ENCODE data around the gene C2CD4D. TPM values are rescaled to one million over a fixed set of nuclear protein-coding genes. Genes with fewer than 3 reads are reported as not detected.
A peak's percentile ranks its signal among the peaks of the same experiment; 100 is the strongest.
"Not testable (repeated sequence)": the region's sequence is repeated elsewhere in the genome, so short reads cannot be mapped to it uniquely, and the experiment has no call there.

The C2CD4D gene
- total RNA-seq, result 1 to 10 TPM in 1 of 2 experiments, under 1 TPM in 1; 0.89 to 1.1 TPM

DNA sequence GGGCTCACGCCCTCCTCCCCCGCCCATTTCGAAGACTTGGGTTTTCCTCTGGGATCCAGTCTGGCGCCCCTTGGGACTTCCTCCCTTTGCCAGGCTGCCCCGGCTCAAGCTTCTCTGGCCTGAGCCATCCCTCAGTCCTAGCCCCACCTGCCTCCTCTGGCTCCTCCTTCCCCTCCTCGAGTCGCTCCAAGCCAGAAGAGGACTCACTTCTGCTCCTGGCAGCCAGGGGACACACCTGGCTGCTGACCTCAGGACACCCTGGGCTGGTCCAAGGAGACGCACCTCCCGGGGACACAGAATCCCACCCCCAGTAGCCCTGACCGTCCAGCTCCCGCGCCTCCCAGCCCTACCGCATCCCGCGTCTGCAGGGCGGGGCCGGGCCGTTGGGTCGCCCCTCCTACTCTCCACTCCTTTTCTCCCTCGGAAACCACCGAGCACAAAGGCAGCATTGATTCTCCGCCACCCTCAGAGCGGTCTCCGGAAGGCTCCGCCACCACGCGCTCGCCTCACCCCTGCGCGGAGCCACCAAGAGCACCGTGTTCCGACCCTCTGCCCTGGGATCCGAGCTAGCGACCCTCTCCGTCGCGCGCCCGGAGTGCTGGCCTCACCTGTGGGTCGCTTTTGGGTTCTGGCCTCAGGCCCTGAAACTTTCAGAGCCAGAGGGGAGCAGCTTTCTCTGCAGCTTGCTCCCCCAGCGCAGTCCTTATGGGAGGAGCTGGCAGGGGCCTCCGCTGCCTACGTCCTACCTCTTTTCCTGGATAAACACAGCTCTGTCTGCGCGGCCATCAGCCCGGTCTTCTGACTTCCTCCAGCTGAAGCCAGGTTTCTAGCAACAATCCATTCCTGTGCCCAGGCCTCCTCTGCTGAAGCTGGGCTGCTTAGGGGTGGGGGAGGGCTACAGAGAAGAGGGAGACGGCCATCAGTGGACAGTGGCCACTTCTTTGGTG, at the start of gene C2CD4D:
Gene C2CD4D, minus strand, starts transcription at position 364 of the 947 bp plus-strand sequence. CDS start 831 bp downstream, outside the sequence.
- Mint-ChIP-seq H3K36me3 (ENCODE audit: low read depth) (peaks cover 2% of the 10 kb centered on the region), H3K4me3 (peak within 1 kb of the TSS; percentile 68), H3K27me3 (peaks cover 4% of the 10 kb centered on the region), H3K27ac (peak within 1 kb of the TSS; percentile 82), H3K9me3 (no peaks in the 10 kb centered on the region), H3K4me1 (peaks cover 50% of the 10 kb centered on the region)
- CTCF ChIA-PET, result interaction anchor here (0.7 to 1.6 kb wide), 9 partner anchors 9 to 184 kb away, joined by 3 to 4 read pairs (median 3); no protein-coding TSS in a partner anchor
- DNase-seq, result peak; percentile 72
- POLR2A ChIA-PET, result interaction anchor here (0.6 to 0.7 kb wide), 2 partner anchors 128 to 489 kb away, joined by 3 read pairs; no protein-coding TSS in a partner anchor

DNA sequence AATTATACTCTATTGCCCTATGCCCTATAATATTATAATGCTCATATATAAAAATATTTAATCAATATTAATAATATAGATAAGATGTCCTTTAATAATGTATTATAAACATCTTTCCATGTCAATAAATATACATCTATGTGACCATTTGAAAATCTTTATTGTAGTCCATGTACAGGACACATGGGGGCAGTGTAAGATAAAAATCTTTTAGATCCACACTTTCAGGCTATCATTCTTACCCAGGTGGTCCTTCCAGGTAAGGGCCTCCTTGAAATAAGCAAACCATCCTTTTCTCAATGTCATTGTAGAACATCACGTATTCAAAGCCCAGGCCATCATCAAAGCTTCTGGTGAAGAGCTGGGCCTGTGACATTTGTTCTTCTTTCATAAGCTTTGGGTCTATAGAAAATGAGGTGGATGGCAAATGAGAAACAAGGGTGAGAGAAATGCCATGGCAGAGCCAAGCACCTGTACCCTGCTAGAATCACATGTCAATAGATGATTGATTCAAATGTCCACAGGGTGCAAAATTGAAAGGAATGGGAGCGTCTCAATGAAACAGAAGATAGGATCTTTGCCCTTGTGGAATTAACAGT, 49.5 kb upstream of the C2CD4D start:
- Mint-ChIP-seq H3K27me3 (no peaks in the 10 kb centered on the region), H3K36me3 (ENCODE audit: low read depth) (peaks cover 57% of the 10 kb centered on the region), H3K4me3 (no peak overlapping the region), H3K9me3 (no peaks in the 10 kb centered on the region), H3K4me1 (peaks cover 31% of the 10 kb centered on the region), H3K27ac (peak overlapping the region; percentile 28)
- DNase-seq, result peak; percentile 15
- POLR2A ChIA-PET, result no interaction called here
- CTCF ChIA-PET, result interaction anchor here (1.3 to 1.8 kb wide), 3 partner anchors 10 to 30 kb away, joined by 3 to 5 read pairs (median 4); no protein-coding TSS in a partner anchor

DNA sequence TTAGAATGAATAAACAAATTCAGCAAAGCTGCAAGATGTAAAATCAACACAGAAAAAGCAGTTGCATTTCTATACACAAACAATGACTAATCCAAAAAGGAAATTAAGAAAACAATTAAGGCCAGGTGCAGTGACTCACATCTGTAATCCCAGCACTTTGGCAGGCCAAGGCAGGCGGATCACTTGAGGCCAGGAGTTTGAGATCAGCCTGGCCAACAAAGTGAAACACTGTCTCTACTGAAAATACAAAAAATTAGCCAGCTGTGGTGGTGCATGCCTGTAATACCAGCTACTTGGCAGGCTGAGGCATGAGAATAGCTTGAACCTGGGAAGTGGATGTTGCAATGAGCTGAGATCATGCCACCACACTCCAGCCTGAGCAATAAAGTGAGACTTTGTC, 47.4 kb upstream of the C2CD4D start:
- H3K9me3 Mint-ChIP-seq, result no peaks in the 10 kb centered on the region
- peaks cover 19% of the 10 kb centered on the region for H3K4me1 Mint-ChIP-seq

DNA sequence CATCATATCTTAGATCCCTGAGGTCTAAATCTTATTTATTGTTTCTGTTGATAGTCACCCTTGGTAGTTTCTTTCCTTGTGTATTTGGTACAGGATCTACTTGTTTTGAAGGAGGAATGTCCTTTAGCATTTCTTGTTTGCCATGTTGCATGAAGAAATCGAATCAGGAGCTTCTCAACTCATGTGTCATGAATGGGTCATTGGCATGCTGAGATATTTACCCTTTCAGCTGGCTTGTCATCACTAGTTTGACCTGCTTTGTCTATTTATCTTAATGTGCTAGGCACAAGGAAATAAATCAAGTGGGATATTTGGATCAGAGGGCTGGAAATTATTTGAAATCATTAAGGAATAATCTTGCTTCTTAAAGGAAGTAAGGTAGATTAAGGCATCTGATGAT, 45.9 kb upstream of the C2CD4D start:
- CTCF ChIA-PET, result no interaction called here
- Mint-ChIP-seq H3K27ac (no peak overlapping the region), H3K27me3 (no peaks in the 10 kb centered on the region), H3K4me1 (peaks cover 5% of the 10 kb centered on the region), H3K36me3 (ENCODE audit: low read depth) (peaks cover 32% of the 10 kb centered on the region), H3K4me3 (no peak overlapping the region), H3K9me3 (no peaks in the 10 kb centered on the region)
- DNase-seq, result no peak
- POLR2A ChIA-PET, result no interaction called here

More for the DNA sequence above, 47.4 kb upstream of the C2CD4D start:
- no peak for DNase-seq
- Mint-ChIP-seq H3K27me3 (no peaks in the 10 kb centered on the region), H3K27ac (no peak overlapping the region), H3K36me3 (ENCODE audit: low read depth) (peaks cover 40% of the 10 kb centered on the region), H3K4me3 (no peak overlapping the region)
- CTCF ChIA-PET, result interaction anchor here (1.8 to 2.6 kb wide), 2 partner anchors 11 to 28 kb away, joined by 5 to 12 read pairs; no protein-coding TSS in a partner anchor
- POLR2A ChIA-PET, result no interaction called here

DNA sequence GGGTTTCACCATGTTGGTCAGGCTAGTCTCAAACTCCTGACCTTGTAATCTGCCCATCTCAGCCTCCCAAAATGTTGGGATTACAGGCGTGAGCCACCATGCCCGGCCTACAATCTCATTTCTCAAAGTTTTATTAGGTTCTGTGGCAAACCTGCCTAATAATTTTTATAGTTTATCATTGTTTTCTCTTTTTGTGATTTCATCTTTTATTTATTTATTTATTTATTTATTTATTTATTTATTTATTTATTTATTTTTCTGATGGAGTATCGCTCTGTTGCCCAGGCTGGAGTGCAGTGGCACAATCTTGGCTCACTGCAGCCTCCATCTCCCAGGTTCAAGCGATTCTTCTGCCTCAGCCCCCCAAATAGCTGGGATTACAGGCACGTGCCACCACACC, 45.3 kb upstream of the C2CD4D start:
- H3K36me3 Mint-ChIP-seq (ENCODE audit: low read depth), result peaks cover 29% of the 10 kb centered on the region
- H3K27me3 Mint-ChIP-seq, POLR2A ChIA-PET, H3K4me3 Mint-ChIP-seq, DNase-seq, H3K9me3 Mint-ChIP-seq, CTCF ChIA-PET, H3K4me1 Mint-ChIP-seq, H3K27ac Mint-ChIP-seq: not testable (repeated sequence)

DNA sequence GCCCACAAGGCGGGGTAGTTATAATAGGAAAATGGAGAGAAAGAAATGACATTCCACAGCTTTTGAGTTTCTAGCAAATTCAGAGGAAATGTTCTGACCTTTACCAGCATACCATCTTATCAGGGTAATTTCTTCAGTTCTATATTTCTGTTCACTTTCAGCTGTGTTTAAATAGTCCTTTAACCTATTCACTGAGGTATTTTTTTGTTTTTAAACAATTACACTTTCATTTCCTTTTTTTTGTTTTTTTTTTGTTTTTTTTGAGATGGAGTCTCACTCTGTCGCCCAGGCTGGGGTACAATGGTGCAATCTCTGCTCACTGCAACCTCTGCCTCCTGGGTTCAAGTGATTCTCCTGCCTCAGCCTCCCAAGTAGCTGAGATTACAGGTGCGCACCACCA, 44.8 kb upstream of the C2CD4D start:
- H3K9me3 Mint-ChIP-seq, CTCF ChIA-PET, DNase-seq, POLR2A ChIA-PET, H3K4me1 Mint-ChIP-seq, H3K27ac Mint-ChIP-seq, H3K27me3 Mint-ChIP-seq, H3K4me3 Mint-ChIP-seq: not testable (repeated sequence)
- H3K36me3 Mint-ChIP-seq (ENCODE audit: low read depth), result peaks cover 29% of the 10 kb centered on the region

DNA sequence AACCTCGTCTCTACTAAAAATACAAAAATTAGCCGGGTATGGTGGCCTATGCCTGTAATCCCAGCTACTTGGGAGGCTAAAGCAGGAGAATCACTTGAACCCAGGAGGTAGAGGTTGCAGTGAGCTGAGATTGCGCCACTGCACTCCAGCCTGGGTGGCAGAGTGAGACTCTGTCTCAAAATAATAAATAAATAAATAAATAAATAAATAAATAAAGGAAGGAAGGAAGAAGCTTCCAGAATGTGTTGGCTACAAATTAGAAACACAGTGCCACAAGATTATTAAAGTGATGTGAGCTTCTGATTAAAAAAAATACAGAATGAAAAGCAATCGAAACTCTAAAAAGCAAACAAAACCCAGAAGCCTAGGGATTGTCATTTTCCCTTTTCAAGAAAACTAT, 44.3 kb upstream of the C2CD4D start:
- POLR2A ChIA-PET, H3K27me3 Mint-ChIP-seq, DNase-seq, H3K4me1 Mint-ChIP-seq, H3K9me3 Mint-ChIP-seq, H3K4me3 Mint-ChIP-seq, CTCF ChIA-PET, H3K27ac Mint-ChIP-seq: not testable (repeated sequence)
- peaks cover 24% of the 10 kb centered on the region for H3K36me3 Mint-ChIP-seq (ENCODE audit: low read depth)

DNA sequence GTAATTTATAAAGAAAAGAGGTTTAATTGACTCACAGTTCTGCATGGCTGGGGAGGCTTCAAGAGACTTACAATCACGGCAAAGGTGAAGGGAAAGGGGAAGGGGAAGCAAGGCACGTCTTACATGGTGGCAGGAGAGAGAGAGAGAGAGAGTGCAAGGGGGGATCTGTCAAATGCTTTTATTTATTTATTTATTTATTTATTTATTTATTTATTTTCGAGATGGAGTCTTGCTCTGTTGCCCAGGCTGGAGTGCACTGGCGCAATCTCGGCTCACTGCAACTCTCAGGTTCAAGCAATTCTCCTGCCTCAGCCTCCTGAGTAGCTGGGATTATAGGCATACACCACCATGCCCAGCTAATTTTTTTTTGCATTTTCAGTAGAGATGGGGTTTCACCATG, 43.3 kb upstream of the C2CD4D start:
- H3K4me1 Mint-ChIP-seq, H3K9me3 Mint-ChIP-seq, H3K27ac Mint-ChIP-seq, H3K4me3 Mint-ChIP-seq, H3K27me3 Mint-ChIP-seq, POLR2A ChIA-PET, DNase-seq: not testable (repeated sequence)
- CTCF ChIA-PET, result interaction anchor here (1.3 to 2.5 kb wide), 4 partner anchors 12 to 24 kb away, joined by 4 to 12 read pairs (median 9); no protein-coding TSS in a partner anchor
- peaks cover 22% of the 10 kb centered on the region for H3K36me3 Mint-ChIP-seq (ENCODE audit: low read depth)

DNA sequence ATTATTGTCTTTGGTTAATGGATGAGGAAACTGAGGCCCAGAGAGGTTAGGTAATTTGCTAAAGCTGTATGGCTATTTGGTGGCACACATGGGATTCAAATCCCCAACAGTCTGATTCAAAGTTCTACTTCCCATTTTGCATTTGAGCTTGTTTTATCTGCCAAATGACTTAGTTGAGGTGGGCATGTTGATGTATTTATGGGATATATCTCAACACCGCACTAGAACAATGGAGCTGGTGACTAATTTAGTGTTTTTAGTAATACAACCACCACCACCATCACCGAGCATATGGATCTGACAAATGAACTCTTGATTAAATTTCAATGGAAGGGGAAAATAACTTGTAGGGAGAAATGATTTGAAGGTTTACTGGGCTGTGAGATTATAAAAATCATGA, 42.8 kb upstream of the C2CD4D start:
- DNase-seq, result no peak
- CTCF ChIA-PET, result interaction anchor here (1.3 to 2.5 kb wide), 5 partner anchors 13 to 119 kb away, joined by 4 to 12 read pairs (median 7); no protein-coding TSS in a partner anchor
- no peaks in the 10 kb centered on the region for H3K4me1 Mint-ChIP-seq
- peaks cover 23% of the 10 kb centered on the region for H3K36me3 Mint-ChIP-seq (ENCODE audit: low read depth)
- no peaks in the 10 kb centered on the region for H3K27me3 Mint-ChIP-seq
- no peaks in the 10 kb centered on the region for H3K9me3 Mint-ChIP-seq
- no peak overlapping the region for H3K27ac Mint-ChIP-seq
- POLR2A ChIA-PET, result no interaction called here
- no peak overlapping the region for H3K4me3 Mint-ChIP-seq

DNA sequence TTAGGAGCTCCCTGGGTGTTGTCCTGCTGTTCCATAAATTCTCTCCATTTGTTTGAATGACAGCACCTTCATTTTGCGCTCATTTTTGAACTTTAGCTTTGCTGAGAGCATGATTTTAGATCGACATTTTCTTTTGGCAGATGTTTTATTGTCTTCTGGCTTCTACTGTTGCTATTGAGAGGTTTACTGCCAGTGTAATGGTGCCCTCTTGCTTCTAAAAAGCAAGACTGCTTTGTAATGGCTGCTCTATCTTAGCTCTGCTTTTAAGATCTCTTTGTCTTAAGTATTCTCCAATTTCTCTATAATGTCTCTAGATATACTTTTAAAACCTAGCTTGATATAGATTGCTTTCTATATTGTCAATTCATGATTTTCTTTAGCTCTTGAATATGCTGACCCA, 41.9 kb upstream of the C2CD4D start:
- DNase-seq, result no peak
- CTCF ChIA-PET, result interaction anchor here (1.0 to 2.5 kb wide), 8 partner anchors 10 to 120 kb away, joined by 3 to 12 read pairs (median 6); no protein-coding TSS in a partner anchor
- no peaks in the 10 kb centered on the region for H3K9me3 Mint-ChIP-seq
- H3K36me3 Mint-ChIP-seq (ENCODE audit: low read depth), result peaks cover 22% of the 10 kb centered on the region
- no peak overlapping the region for H3K27ac Mint-ChIP-seq
- no peaks in the 10 kb centered on the region for H3K27me3 Mint-ChIP-seq
- POLR2A ChIA-PET, result interaction anchor here (0.6 kb wide), 1 partner anchor 46 kb away, joined by 3 read pairs; no protein-coding TSS in a partner anchor
- H3K4me1 Mint-ChIP-seq, result no peaks in the 10 kb centered on the region
- H3K4me3 Mint-ChIP-seq, result no peak overlapping the region

DNA sequence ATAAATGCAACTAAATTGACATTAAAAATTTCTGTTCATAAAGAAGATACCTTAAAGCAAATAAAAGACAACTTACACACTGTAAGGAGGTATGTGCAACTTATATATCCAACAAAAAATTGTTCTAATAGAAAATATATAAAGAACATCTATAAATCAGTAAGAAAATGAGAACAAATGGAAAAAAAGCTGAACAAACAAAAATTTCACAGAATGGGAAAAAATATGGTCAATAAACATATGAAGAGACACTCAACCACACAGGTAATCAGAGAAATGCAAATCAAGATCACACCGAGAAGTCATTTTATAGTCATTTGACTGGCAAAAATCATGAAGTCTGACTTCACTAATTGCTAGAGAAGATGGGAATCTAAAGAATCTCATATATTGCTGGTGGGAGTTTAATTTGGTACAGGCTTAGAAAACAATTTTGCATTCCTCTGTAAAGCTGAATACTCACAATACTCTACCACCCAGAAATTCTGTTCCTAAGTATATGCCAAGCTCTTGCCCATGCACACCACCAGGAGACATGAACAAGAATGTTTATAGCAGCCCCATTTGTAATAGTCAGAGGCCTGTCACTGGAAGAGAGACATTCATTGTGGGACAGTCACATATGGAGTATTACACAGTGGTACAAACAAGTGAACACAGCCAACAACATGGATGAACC, 35.9 kb upstream of the C2CD4D start:
- POLR2A ChIA-PET, result no interaction called here
- no peaks in the 10 kb centered on the region for H3K27me3 Mint-ChIP-seq
- peaks cover 13% of the 10 kb centered on the region for H3K4me1 Mint-ChIP-seq
- CTCF ChIA-PET, result interaction anchor here (0.6 kb wide), 2 partner anchors 14 to 401 kb away, joined by 4 to 5 read pairs; no protein-coding TSS in a partner anchor
- no peak overlapping the region for H3K27ac Mint-ChIP-seq
- H3K4me3 Mint-ChIP-seq, result no peak overlapping the region
- no peaks in the 10 kb centered on the region for H3K9me3 Mint-ChIP-seq
- DNase-seq, result no peak
- H3K36me3 Mint-ChIP-seq (ENCODE audit: low read depth), result peaks cover 40% of the 10 kb centered on the region

DNA sequence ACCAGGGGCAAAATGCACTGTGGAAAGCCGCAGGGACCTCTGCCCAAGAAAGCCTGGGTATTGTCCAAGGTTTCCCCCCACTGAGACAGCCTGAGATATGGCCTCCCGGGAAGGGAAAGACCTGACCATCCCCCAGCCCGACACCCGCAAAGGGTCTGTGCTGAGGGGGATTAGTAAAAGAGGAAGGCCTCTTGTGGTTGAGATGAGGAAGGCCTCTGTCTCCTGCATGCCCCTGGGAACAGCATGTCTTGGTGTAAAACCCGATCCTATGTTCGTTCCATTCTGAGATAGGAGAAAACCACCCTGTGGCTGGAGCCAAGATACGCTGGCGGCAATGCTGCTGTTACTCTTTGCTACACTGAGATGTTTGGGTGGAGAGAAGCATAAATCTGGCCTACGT, 33.2 kb upstream of the C2CD4D start:
- peaks cover 18% of the 10 kb centered on the region for H3K4me1 Mint-ChIP-seq
- DNase-seq, H3K4me3 Mint-ChIP-seq, H3K27ac Mint-ChIP-seq, POLR2A ChIA-PET, H3K9me3 Mint-ChIP-seq, H3K27me3 Mint-ChIP-seq, CTCF ChIA-PET: not testable (repeated sequence)
- H3K36me3 Mint-ChIP-seq (ENCODE audit: low read depth), result peaks cover 34% of the 10 kb centered on the region
